ENCODE results near the gene SVOPL. TPM values are rescaled to one million over a fixed set of nuclear protein-coding genes. Genes with fewer than 3 reads are reported as not detected.

Gene SVOPL
- total and polyA plus RNA-seq, 9 of the 15 experiments (the other 6 are each of a cell fraction or from before 2014, with no cell fraction given), result 0.13 to 0.42 (median 0.20) TPM; not detected in 6

- TF ChIP-seq ZNF445 (CRISPR knock-in tag; IDR thresholded peaks at IDR 0.05; ENCODE audit: low read depth) (no peak), MGA (IDR thresholded peaks at IDR 0.05) (no peak), COPS2 (conservative IDR thresholded peaks at IDR 0.05) (no peak), POLR2B (IDR thresholded peaks at IDR 0.05; ENCODE audit: low read depth, partially characterized antibody) (no peak), ZNF76 (CRISPR knock-in tag; IDR thresholded peaks at IDR 0.05; ENCODE audit: borderline replicate concordance) (no peak), FOXA3 (CRISPR knock-in tag; conservative IDR thresholded peaks at IDR 0.05 in 1 of 2, IDR thresholded peaks at IDR 0.05 in 1 of 2) (no peak), MBD1 (CRISPR knock-in tag; IDR thresholded peaks at IDR 0.05) (no peak), SRSF1 (IDR thresholded peaks at IDR 0.05; ENCODE audit: low read depth, low read length) (no peak)
Measured at GRCh38 chr7:138595454-138595853, 105.7 kb downstream of the SVOPL start (continued).

All from K562 (cell line).